H1 (cell line): Measurements from ENCODE around the gene TIMP3. TPM values are rescaled to one million over a fixed set of nuclear protein-coding genes. Genes with fewer than 3 reads are reported as not detected.

ENCODE experiments used
- CTCF ChIA-PET: fragments of 300-600 bp; sonication (Branson Sonifier 250); formaldehyde crosslinking; loops from one replicate; lab custom pipeline; 2021; ENCODE audit not compliant: partially characterized antibody; lab: Charles Lee
- POLR2A ChIA-PET: fragments of 300-600 bp; sonication (Branson Sonifier 250); formaldehyde crosslinking; loops from one replicate; lab custom pipeline; 2021; ENCODE audit warnings: inconsistent platforms; ENCODE audit not compliant: partially characterized antibody; lab: Charles Lee
- DNase-seq, 2 experiments: peaks; one replicate each; pipeline versions ENCODE4 v3.0.0 to v3.0.0-alpha.2; 2010 to 2022; ENCODE audit warnings: low spot score in 2 of 2, low read depth in 1 of 2, mixed read lengths in 1 of 2
- FAIRE-seq: peaks from 2 replicates; lab custom pipeline; 2011; peaks lifted over from hg19 to GRCh38; lab: Jason Lieb, UNC
- H2AFZ ChIP-seq: 2 replicates; pipeline ENCODE4 v1.8.1; 2012; ENCODE audit warnings: low read length, inconsistent platforms
- H2AK5ac ChIP-seq: 2 replicates; pipeline ENCODE4 v1.6.1; 2013; ENCODE audit warnings: low read depth, low read length
- H2BK120ac ChIP-seq: replicated peaks from 2 replicates; pipeline ENCODE3; 2013; ENCODE audit warnings: low read depth, low read length, inconsistent platforms
- H2BK12ac ChIP-seq: 2 replicates; pipeline ENCODE4 v1.6.1; 2013; ENCODE audit warnings: low read depth, low read length
- H2BK15ac ChIP-seq: 2 replicates; pipeline ENCODE4 v1.6.1; 2013; ENCODE audit warnings: low read length
- H2BK20ac ChIP-seq: 2 replicates; pipeline ENCODE4 v1.6.1; 2013; ENCODE audit warnings: low read length
- H2BK5ac ChIP-seq: 2 replicates; pipeline ENCODE4 v1.6.1; 2013; ENCODE audit warnings: low read depth, low read length
- H3K14ac ChIP-seq: 2 replicates; pipeline ENCODE4 v1.6.1; 2013; ENCODE audit warnings: inconsistent platforms; ENCODE audit not compliant: insufficient read length
- H3K18ac ChIP-seq: 2 replicates; pipeline ENCODE4 v1.6.1; 2013; ENCODE audit warnings: low read length; ENCODE audit errors: extremely low read depth
- H3K23ac ChIP-seq: 2 replicates; pipeline ENCODE4 v1.6.1; 2013; ENCODE audit warnings: inconsistent platforms; ENCODE audit not compliant: insufficient read length
- H3K23me2 ChIP-seq: 2 replicates; pipeline ENCODE4 v1.6.1; 2013; ENCODE audit warnings: low read depth, low read length
- H3K27ac ChIP-seq: 2 replicates; pipeline ENCODE4 v1.6.1; 2011; ENCODE audit warnings: low read depth, low read length, inconsistent platforms
- H3K27me3 ChIP-seq, 4 experiments: replicated peaks in 1 of 4; 1 replicate in 1 of 4; 2 replicates in 3 of 4; pipeline versions ENCODE4 v1.6.1 to v1.8.1; 2011 to 2013; ENCODE audit warnings: low read length in 3 of 4, mild to moderate bottlenecking in 3 of 4, inconsistent platforms in 2 of 4, mixed read lengths in 2 of 4, moderate library complexity in 1 of 4; ENCODE audit not compliant: control insufficient read depth in 3 of 4, insufficient read depth in 3 of 4; ENCODE audit errors: extremely low read depth in 1 of 4
- H3K36me3 ChIP-seq, 4 experiments: 2 replicates each; pipeline versions ENCODE4 v1.6.1 to v1.8.1; 2011 to 2013; ENCODE audit warnings: mild to moderate bottlenecking in 4 of 4, low read length in 3 of 4, moderate library complexity in 2 of 4, control low read depth in 1 of 4, inconsistent platforms in 1 of 4; ENCODE audit not compliant: insufficient read depth in 4 of 4, control insufficient read depth in 2 of 4
- H3K4ac ChIP-seq: replicated peaks from 2 replicates; pipeline ENCODE3; 2013; ENCODE audit warnings: low read length, low read depth, mixed read lengths, inconsistent platforms; ENCODE audit not compliant: insufficient read length
- H3K4me1 ChIP-seq, 4 experiments: replicated peaks in 1 of 4; 1 replicate in 1 of 4; 2 replicates in 3 of 4; pipeline versions ENCODE4 v1.6.1 to v1.8.1; 2011 to 2013; ENCODE audit warnings: low read length in 3 of 4, inconsistent platforms in 2 of 4, mixed read lengths in 1 of 4; ENCODE audit not compliant: insufficient read depth in 4 of 4, control insufficient read depth in 3 of 4
- H3K4me2 ChIP-seq, 2 experiments: 2 replicates each; pipeline versions ENCODE4 v1.6.1 to v1.8.1; 2011 to 2013; ENCODE audit warnings: low read depth in 2 of 2, low read length in 2 of 2, control low read depth in 1 of 2, inconsistent platforms in 1 of 2, mild to moderate bottlenecking in 1 of 2; ENCODE audit not compliant: insufficient read depth in 1 of 2
- H3K4me3 ChIP-seq, 4 experiments: fragments of 200-600, 300-600 bp in 1 of 4; sonication (generic), shearing (Covaris generic), sonication (Bioruptor Twin) in 1 of 4; 2 replicates each; pipeline versions ENCODE4 v1.5.1 to v1.8.1; 2011 to 2016; ENCODE audit warnings: low read length in 4 of 4, low read depth in 3 of 4, control low read depth in 2 of 4, inconsistent platforms in 2 of 4, mild to moderate bottlenecking in 2 of 4, mixed read lengths in 1 of 4, moderate library complexity in 1 of 4; ENCODE audit not compliant: insufficient read depth in 2 of 4; ENCODE audit errors: extremely low read depth in 1 of 4
- H3K56ac ChIP-seq: replicated peaks from 2 replicates; pipeline ENCODE3; 2013; ENCODE audit warnings: low read depth, mild to moderate bottlenecking, mixed read lengths, low read length, inconsistent platforms; ENCODE audit not compliant: insufficient read length
- H3K79me1 ChIP-seq: 2 replicates; pipeline ENCODE4 v1.6.1; 2013; ENCODE audit warnings: low read depth, low read length, control low read depth
- H3K79me2 ChIP-seq, 2 experiments: 2 replicates each; pipeline versions ENCODE4 v1.6.1 to v1.8.1; 2012 to 2013; ENCODE audit warnings: low read length in 2 of 2, mild to moderate bottlenecking in 2 of 2, inconsistent platforms in 1 of 2; ENCODE audit not compliant: insufficient read depth in 2 of 2, control insufficient read depth in 1 of 2
- H3K9ac ChIP-seq, 4 experiments: replicated peaks in 1 of 4; 1 replicate in 1 of 4; 2 replicates in 3 of 4; pipeline versions ENCODE4 v1.6.1 to v1.8.1; 2011 to 2013; ENCODE audit warnings: low read depth in 3 of 4, low read length in 3 of 4, control low read depth in 2 of 4, mild to moderate bottlenecking in 2 of 4, moderate library complexity in 2 of 4, inconsistent platforms in 1 of 4; ENCODE audit errors: extremely low read depth in 1 of 4
- H3K9me3 ChIP-seq, 2 experiments: 2 replicates each; pipeline versions ENCODE4 v1.6.1 to v1.8.1; 2012 to 2013; ENCODE audit warnings: mild to moderate bottlenecking in 2 of 2, moderate library complexity in 2 of 2, control low read depth in 1 of 2, inconsistent platforms in 1 of 2, low read depth in 1 of 2, low read length in 1 of 2, mixed read lengths in 1 of 2; ENCODE audit not compliant: insufficient read depth in 2 of 2
- H4K20me1 ChIP-seq, 2 experiments: replicated peaks in 1 of 2; 2 replicates each; pipeline versions ENCODE3 to v1.8.1; 2011 to 2013; ENCODE audit warnings: inconsistent platforms in 2 of 2, low read length in 2 of 2, mild to moderate bottlenecking in 1 of 2; ENCODE audit not compliant: insufficient read depth in 2 of 2, control insufficient read depth in 1 of 2
- H4K5ac ChIP-seq: 2 replicates; pipeline ENCODE4 v1.6.1; 2013; ENCODE audit warnings: low read length, low read depth, mixed read lengths, inconsistent platforms; ENCODE audit not compliant: insufficient read length
- H4K8ac ChIP-seq: 2 replicates; pipeline ENCODE4 v1.8.0; 2013; ENCODE audit warnings: mild to moderate bottlenecking, moderate library complexity, low read length, inconsistent platforms; ENCODE audit not compliant: insufficient read depth; ENCODE audit errors: extremely low read depth
- H4K91ac ChIP-seq: replicated peaks from 2 replicates; pipeline ENCODE3; 2013; ENCODE audit warnings: low read length, mixed read lengths, inconsistent platforms; ENCODE audit not compliant: insufficient read length
- BCL11A ChIP-seq, 2 experiments: IDR thresholded peaks; one replicate each; pipeline ENCODE4 v1.6.1; 2011; ENCODE audit warnings: low read depth in 2 of 2, low read length in 2 of 2, mild to moderate bottlenecking in 2 of 2
- BRCA1 ChIP-seq: IDR thresholded peaks from 2 replicates; pipeline ENCODE4 v1.6.1; 2012; ENCODE audit warnings: low read depth, low read length, improper control_type of control experiment
- EZH2 ChIP-seq: fragments of 200-600 bp; sonication (generic); IDR thresholded peaks from 2 replicates; pipeline ENCODE4 v1.7.1; 2012; ENCODE audit warnings: low read depth, mild to moderate bottlenecking, moderate library complexity, low read length, inconsistent platforms; ENCODE audit not compliant: severe bottlenecking
- FOSL1 ChIP-seq: IDR thresholded peaks from 2 replicates; pipeline ENCODE4 v1.6.1; 2011; ENCODE audit warnings: mild to moderate bottlenecking, low read depth, low read length, moderate library complexity; ENCODE audit not compliant: insufficient read depth
- JUN ChIP-seq: IDR thresholded peaks from 2 replicates; pipeline ENCODE4 v1.6.1; 2011; ENCODE audit warnings: low read depth, mild to moderate bottlenecking, improper control_type of control experiment, low read length
- KDM1A ChIP-seq: fragments of 200-600, 300-600 bp; sonication (generic); IDR thresholded peaks from 2 replicates; pipeline ENCODE4 v1.7.1; 2016; ENCODE audit warnings: mild to moderate bottlenecking, low read length, borderline replicate concordance
- KDM5A ChIP-seq: fragments of 200-600 bp; IDR thresholded peaks from 2 replicates; pipeline ENCODE4 v1.7.1; 2012; ENCODE audit warnings: mild to moderate bottlenecking, low read length, inconsistent platforms, mixed read lengths
- SRF ChIP-seq: IDR thresholded peaks from 2 replicates; pipeline ENCODE4 v1.6.1; 2011; ENCODE audit warnings: mild to moderate bottlenecking, low read depth, low read length, moderate library complexity
- TAF7 ChIP-seq: optimal IDR thresholded peaks from 2 replicates; pipeline ENCODE3; 2011; ENCODE audit warnings: low read depth, mild to moderate bottlenecking, inconsistent platforms, low read length, moderate library complexity, borderline replicate concordance
- WGBS, 2 experiments: shearing (Covaris generic) in 1 of 2; methylation state at CpG; one replicate each; pipeline versions ENCODE4 v1.1.6 to v1.1.7; 2013 to 2015; ENCODE audit warnings: low lambda C conversion rate in 2 of 2, mixed read lengths in 2 of 2, inconsistent platforms in 1 of 2, low coverage in 1 of 2, missing lambda C conversion rate in 1 of 2; ENCODE audit not compliant: insufficient replicate concordance in 2 of 2, insufficient coverage in 1 of 2, insufficient read length in 1 of 2; ENCODE audit errors: extremely low coverage in 1 of 2, missing lambda C conversion rate in 1 of 2; 5-methylcytosine and 5-hydroxymethylcytosine counted together
- polyA plus RNA-seq, 7 experiments: library from polyadenylated mRNA; depleted of rRNA in 3 of 7; stranded (reverse) in 5 of 7; unstranded in 2 of 7; fragments of >200 nt in 5 of 7; fragments of 200-250 nt in 2 of 7; gene quantifications; 1 replicate in 5 of 7; 2 replicates in 1 of 7; 4 replicates in 1 of 7; pipeline versions ENCODE4 v1.2.1 to v1.2.3, GENCODE V29; 2011 to 2013; ENCODE audit warnings: missing spikeins in 2 of 7, mixed read lengths in 2 of 7
- total RNA-seq: library from RNA; stranded (reverse); fragmentation: NEBNext Ultra II Directional; extraction: Animal tissue kit (Norgen Biotek cat#: 25700); gene quantifications from 2 replicates; pipeline ENCODE4 v1.2.1, GENCODE V29; 2021
- TF ChIP-seq, protein P1 (sequence below): IDR thresholded peaks from 2 replicates; pipeline ENCODE4 v1.6.1; 2012; ENCODE audit warnings: inconsistent platforms
- TF ChIP-seq, protein P2 (sequence below): IDR thresholded peaks from 2 replicates; pipeline ENCODE4 v1.6.1; 2012; ENCODE audit warnings: inconsistent platforms

Gene TIMP3
- total and polyA plus RNA-seq, 2 of the 8 experiments (the other 6 are each of a cell fraction or from before 2014, with no cell fraction given): 1.3 to 4.7 TPM

DNA sequence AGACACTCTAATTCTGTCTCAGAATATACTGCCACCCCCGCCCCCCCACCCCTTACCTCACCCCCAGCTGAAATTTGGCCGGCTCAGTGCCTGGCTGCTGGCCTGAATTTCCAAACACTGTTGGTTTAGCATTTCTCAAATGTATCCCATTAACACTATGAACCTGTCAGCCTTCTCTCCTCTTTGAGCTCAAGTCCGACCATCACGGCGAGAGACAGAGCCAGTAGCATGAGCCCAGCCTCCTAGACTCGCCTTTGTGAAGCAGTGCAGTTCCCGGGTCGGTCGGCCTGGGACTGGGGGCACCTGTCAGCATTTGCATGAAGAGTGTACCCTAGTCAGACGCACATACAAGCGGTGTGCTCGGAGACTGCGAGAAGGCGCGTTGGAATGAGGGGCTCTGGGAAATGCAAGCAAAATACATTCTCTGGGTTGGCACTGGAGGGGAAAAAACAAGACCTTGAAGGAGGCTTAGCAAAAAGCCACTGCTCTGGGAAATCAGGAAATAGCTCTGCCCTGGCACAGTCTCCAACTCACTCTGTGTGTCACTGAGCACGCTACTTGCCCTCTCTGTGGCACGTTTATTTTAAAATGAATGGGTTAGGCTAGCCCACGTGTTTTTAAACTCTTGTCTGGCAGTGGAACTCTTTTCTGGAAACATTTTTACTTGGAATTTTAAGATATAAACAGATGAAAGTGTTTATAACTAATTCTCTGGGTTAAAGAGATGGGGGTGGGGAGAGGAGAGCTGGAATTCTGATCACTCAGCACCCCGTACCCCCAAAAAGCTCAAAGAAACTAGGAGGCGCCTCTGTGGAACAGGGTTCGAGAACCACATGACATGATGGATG lies 108.3 kb downstream of the TIMP3 start:
- Histone ChIP-seq H3K14ac (no peak overlapping the region), H3K9ac (no peak overlapping the region), H3K56ac (no peak overlapping the region), H3K18ac (no peak overlapping the region), H2AK5ac (no peak overlapping the region), H3K4me2 (no peak overlapping the region), H2BK15ac (no peak overlapping the region), H3K79me1 (no peaks in the 10 kb centered on the region), H3K23ac (no peak overlapping the region), H4K8ac (no peak overlapping the region), H3K27me3 (no peaks in the 10 kb centered on the region), H3K4me3 (no peak overlapping the region), H2BK120ac (no peak overlapping the region), H2BK12ac (no peak overlapping the region), H3K27ac (no peak overlapping the region), H3K4ac (no peak overlapping the region), H4K91ac (no peak overlapping the region), H3K4me1 (peaks cover 0 to 3% (median 1%) of the 10 kb centered on the region in 4 experiments; a peak in 1 of 7 replicates), H4K5ac (no peak overlapping the region), H3K79me2 (no peaks in the 10 kb centered on the region), H3K23me2 (no peaks in the 10 kb centered on the region), H2AFZ (no peak overlapping the region), H4K20me1 (no peaks in the 10 kb centered on the region), H3K9me3 (no peaks in the 10 kb centered on the region), H2BK20ac (no peak overlapping the region), H2BK5ac (no peak overlapping the region; the same call in 1 of the 2 replicates), H3K36me3 (no peaks in the 10 kb centered on the region)
- ChIA-PET CTCF (interaction anchor here (1.0 to 5.7 kb wide), 6 partner anchors 8 to 141 kb away, joined by 3 to 36 read pairs (median 4); no protein-coding TSS in a partner anchor), POLR2A (no interaction called here)
- WGBS, 2 experiments: 88% methylated on average over 21 of the region's 21 CpGs; no CpG with 5 or more reads in 1 of the 2 experiments
- FAIRE-seq: no peak
- DNase-seq: no peak
- TF ChIP-seq, protein P1, sequence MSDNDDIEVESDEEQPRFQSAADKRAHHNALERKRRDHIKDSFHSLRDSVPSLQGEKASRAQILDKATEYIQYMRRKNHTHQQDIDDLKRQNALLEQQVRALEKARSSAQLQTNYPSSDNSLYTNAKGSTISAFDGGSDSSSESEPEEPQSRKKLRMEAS: no peak
- TF ChIP-seq KDM5A (no peak), EZH2 (no peak), JUN (no peak), KDM1A (no peak), TAF7 (no peak), FOSL1 (no peak), BRCA1 (no peak), SRF (no peak), BCL11A (IDR thresholded peaks at IDR 0.05; ENCODE audit: low read depth in 2 of 2, low read length in 2 of 2) (no peak)
- TF ChIP-seq, protein P2, sequence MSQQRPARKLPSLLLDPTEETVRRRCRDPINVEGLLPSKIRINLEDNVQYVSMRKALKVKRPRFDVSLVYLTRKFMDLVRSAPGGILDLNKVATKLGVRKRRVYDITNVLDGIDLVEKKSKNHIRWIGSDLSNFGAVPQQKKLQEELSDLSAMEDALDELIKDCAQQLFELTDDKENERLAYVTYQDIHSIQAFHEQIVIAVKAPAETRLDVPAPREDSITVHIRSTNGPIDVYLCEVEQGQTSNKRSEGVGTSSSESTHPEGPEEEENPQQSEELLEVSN: no peak
